HG03039 (cell line): ENCODE results near the gene UBA52.
"Not testable (repeated sequence)": the region's sequence is repeated elsewhere in the genome, so short reads cannot be mapped to it uniquely, and the experiment has no call there.

ENCODE experiments used
- ATAC-seq: cut with Tn5 transposase; IDR thresholded peaks from one replicate; pipeline ENCODE4 v1.9.1; 2021; ENCODE audit warnings: mild to moderate bottlenecking, moderate library complexity; ENCODE audit not compliant: unreplicated experiment

Gene UBA52

DNA sequence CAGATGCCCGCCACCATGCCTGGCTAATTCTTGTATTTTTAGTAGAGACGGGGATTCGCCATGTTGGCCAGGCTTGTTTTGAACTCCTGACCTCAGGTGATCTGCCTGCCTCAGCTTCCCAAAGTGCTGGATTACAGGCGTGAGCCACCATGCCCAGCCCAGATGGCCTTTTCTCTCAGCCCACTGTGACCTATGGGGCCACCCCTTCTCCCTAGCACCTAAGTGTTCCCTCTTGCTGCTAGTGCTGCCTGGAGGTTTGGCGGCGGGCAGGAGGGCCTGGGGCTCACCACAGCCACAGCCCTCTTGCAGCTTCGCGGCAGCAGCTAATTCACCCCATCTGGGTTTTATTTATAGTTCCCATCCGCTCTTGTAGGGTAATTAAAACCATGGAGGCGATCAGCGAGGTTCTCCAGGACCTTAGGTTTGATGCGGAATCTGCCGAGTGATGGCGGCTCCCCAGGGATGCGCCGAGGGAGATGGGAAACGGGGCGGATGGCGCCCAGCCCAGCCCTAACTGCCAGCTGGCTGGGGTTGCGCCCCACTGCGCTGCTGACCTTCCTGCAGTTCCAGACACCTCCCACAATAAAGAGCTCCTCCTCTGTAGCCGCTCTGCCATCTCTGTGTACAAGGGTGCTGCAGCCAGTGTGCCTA lies 20.2 kb downstream of the UBA52 start:
- no peak for ATAC-seq

DNA sequence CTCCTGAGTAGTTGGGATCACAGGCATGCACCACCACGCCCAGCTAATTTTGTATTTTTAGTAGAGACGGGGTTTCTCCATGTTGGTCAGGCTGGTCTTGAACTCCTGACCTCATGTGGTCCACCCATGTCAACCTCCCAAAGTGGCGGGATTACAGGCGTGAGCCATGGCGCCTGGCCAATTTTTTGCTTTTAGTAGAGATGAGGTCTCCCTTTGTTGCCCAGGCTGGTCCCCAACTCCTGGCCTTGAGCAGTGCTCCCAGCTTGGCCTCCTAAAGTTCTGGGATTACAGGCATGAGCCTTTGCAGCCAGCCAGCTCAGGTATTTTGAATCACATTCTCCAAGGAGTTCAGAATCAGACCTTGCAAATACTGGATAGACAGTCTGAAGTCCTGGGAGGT lies 21.1 kb downstream of the UBA52 start:
- ATAC-seq = not testable (repeated sequence)

DNA sequence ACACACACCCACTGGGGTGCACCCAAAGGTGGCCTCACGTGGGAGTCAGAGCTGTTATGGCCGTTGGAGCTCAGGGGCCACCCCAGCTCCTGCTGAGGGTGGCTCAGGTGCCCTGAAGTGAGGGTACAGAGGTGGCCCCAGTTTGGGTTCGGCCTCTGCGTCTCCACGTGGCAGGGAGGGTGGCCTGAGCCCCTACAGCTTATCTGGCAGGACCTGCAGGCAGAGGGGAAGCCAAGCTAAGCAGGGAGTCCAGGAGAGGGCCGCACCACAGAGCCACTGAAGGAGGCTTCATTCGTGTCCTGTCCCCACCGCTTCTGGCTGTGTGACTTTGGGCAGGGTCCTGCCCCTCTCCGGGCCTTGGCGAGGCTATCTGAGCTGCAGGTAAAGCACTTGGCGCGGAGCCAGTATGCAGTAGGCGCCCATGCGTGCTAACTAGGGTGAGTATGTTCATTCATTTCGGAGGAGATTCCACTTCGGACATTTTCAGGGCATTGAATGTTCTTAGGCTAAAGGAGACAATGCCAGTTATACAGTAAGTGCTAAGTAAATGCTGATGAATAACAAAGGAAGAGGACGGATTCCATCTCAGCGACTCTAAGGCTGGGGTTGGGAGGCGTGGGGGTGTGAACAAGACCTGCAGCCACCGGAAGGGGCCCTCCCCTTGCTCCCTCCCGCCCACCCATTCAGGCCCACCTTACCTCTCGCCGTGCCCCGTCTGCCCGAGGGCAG lies 21.9 kb downstream of the UBA52 start:
- ATAC-seq = no peak

DNA sequence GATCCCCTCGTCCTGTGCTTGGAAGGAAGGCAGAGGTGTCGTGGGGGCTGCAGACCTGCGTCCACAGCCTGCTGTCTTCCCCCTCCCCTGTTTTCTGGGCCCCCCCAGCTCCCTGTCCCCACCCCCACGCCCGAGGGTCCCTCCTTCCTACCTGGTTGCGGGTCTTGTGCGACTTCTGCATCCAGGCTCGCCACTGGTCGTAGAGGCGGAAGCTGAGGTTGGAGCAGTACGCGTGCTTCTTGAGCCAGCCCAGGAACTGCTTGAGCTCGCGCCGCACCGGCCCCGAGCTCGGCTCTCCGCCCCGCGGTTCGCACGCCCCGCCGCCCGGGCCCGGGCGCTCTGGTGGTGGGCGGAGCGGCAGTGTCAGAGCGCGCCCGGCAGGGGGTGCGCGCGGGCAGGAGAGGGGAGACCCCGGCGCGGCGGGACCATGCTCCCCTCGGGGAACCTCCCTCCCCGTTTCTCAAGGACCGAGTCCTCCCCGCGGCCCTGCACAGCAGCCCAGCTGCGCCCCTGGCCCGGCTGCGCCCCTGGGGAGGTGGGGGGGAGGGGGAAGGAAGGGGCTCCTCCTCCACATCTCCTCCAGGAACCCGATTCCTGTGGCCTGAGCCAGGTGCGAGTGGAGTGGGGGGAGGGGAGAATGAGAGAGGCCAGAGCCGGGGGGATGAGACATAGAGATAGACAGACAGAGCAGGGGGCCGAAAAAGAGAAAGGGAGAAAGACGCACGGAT lies 22.6 kb downstream of the UBA52 start:
- peak; percentile 47 for ATAC-seq

DNA sequence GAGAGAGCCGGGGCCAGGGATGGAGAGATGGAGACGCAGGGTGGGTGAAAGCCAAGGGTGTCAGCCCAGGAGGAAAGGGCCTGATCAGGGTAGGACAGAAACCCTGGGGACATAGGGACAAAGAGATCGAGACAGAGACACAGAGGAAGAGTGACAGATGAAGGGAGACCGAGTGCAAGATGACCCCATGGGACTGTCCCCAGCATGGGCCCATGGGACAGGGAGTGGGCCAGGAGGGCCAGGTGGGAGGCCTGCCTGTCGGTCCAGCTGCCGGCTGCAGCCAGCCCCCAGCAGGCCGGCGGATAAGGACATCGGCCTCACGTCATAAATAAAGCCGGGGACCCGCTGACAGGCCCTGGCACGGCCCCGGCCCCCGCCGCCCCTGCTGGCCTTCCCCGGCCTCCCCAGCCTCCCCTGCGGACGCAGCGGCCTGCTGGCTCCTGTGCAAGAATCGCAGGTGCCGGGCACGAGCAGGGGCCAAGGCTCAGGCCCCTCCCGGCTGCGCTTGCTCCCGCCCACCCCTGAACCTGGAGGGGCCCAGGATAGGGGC lies 23.2 kb downstream of the UBA52 start:
- no peak for ATAC-seq

DNA sequence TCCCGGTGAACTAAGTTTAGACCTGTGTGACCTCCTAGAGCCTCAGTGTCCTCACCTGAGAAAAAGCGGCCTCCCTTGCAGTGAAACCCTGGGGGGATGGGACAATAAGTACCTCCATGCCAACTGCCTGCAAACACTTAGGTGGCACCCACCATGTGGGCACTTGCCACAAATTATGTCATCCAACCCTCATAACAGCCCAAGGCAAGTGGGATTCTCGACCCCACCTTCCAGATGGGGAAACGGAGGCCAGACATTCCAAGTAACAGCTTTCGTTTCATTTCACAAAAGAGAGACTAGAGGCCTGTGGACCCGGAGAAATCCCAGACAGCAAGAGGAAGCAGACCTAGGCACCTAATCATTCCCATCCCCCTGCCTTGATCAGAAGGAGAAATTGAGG lies 23.8 kb downstream of the UBA52 start:
- ATAC-seq = no peak

DNA sequence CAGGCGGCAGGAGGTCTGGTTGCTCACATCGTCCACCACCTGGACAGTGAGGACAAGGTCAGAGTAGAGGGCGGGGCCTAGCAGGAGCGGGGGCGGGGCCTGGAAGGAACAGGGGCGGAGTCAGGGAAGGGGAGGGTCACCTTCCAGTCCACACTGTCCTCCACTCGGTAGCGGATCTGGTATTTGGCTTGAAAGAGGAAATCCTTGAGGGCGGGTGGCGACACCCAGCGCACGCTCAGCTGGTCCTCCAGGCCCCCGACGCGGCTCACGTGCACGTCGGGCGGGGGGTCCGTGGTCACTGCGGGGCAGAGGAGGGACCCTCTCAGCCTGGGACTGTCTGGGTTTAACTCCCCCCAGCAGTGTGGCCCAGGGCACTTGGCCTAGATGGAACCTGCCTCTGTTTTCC lies 25.1 kb downstream of the UBA52 start:
- ATAC-seq = no peak

DNA sequence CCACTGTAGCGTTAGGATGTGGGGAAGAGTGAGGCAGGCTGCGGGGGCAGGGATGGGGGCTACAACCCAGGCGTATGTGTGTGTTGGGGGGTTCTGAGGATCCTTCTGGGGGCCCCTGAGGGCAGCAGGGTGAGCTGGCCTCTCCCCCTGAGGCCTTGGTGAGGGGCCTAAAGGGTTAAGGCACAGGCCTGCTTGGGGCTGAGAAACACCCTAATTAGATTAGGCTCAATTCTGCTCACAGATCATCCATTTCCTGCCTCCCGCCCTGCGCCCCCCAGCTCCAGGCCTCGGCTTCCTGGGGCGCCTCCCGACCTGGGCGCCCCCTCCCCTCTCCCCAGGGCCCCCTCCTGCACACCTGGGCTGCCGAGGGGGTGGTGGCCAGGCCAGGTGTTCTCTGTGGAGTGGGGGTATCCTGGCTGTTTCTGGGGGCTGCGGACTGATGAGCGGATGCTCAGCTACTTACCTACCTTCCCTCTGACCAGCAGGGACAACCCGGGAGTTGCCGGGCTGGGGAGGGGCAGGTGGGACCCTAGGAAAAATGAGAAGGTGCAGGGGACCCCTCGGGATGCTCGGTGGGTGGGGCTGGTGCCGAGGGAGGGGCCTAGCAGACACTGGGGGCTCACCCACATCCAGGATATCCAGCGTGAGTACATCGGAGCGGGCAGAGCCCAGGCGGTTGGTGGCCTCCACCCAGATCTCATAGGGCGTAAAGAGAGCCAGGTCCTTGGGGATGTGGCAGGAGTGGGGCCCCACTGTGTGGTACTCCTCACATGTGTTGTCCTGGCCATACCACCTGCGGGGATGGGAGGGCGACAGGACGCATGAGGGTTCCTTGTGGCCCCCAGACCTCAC lies 26.4 kb downstream of the UBA52 start:
- ATAC-seq = no peak

DNA sequence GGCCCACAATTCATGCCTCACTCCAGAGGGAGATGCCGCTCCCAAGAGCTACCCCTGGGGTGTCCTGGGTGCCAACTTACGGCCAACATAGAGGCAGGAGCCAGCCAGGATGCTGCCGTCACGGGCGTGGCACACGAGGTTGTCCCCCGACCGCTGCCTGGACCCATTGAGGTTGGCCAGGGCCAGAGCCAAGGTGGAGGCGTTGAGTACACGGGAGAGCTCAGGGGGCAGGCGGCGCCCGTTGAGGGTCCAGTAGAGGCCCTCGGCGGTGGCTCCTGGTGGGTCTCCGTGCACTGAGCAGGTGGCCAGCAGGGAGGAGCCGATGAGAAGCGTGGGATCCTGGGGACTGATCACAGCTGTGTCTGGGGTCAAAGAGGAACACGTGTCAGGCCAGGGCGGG lies 27.8 kb downstream of the UBA52 start:
- ATAC-seq = no peak

DNA sequence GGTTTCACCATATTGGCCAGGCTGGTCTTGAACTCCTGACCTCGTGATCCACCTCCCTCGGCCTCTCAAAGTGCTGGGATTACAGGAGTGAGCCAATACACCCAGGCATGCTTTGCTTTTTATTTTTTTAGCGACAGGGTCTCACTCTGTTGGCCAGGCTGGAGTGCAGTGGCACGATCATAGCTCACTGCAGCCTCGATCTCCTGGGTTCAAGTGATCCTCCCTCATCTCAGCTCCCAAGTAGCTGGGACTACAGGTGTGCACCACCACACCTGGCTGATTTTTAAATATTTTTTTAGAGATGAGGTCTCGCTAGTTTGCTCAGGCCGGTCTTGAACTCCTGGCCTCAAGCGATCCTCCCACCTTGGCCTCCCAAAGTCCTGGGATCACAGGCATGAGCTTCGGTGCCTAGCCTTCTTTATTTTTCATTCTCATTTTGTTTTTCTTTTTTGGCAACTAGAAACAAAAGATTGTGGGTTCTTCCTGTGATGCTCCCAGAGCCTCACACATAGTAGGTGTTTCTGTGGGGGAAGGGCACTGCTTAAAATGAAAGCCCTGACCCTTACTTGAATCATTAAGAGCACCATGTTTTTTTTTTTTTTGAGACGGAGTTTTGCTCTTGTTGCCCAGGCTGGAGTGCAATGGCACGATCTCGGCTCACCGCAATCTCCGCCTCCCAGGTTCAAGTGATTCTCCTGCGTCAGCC lies 29.2 kb downstream of the UBA52 start:
- ATAC-seq = not testable (repeated sequence)

DNA sequence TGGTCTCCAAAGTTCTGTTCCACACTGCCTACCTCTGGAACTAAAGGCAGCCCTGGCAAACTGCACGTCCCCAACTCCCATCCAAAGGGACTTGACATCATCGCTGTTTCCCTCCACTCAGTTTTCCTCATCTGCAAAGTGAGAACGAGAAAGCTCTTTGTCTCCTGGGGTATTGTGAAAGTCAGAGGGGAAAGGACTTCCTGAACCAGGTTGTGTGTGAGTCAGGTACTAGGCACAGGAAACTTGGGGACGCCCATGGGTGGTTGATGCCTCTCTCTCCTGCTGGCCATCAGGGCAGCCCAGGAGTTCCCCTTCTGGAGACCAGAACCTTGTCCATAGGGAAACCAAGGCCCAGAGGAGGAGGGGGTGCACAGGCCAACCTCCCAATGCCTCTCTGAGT lies 30.2 kb downstream of the UBA52 start:
- ATAC-seq = no peak

DNA sequence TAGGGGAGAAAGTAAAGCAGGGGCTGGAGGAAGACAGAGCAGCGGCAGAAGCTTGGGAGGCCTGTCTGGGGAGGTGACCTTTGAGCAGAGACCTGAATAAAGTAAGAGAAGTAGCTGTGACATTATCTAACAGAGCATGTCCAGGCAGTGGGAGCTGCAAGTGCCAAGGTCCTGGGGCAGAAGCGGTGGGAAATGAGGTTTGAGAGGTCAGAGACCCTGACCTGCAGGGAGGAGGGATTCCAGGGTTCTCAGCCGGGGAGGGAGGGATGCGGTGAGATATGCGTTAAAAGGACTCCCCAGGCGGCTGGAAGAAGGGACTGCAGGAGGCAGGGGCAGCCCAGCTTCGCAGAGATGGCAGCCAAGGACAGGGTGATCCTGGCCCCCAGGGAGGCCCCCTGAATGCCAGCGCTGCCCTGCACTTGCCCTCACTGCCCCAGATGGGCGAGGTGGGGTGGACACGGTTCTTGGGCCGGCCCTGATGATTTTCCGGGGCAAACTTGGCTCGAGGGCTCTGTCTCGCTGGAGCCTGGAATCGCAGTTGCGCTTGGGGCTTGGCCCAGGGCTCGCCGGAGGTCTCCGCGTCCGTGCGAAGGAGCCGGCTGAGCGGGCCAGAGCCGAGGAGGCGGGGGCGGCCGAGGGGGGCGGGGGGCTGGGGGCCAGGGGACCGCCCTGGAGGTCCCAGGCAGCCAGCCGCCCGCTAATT lies 31.7 kb downstream of the UBA52 start:
- ATAC-seq = no peak

DNA sequence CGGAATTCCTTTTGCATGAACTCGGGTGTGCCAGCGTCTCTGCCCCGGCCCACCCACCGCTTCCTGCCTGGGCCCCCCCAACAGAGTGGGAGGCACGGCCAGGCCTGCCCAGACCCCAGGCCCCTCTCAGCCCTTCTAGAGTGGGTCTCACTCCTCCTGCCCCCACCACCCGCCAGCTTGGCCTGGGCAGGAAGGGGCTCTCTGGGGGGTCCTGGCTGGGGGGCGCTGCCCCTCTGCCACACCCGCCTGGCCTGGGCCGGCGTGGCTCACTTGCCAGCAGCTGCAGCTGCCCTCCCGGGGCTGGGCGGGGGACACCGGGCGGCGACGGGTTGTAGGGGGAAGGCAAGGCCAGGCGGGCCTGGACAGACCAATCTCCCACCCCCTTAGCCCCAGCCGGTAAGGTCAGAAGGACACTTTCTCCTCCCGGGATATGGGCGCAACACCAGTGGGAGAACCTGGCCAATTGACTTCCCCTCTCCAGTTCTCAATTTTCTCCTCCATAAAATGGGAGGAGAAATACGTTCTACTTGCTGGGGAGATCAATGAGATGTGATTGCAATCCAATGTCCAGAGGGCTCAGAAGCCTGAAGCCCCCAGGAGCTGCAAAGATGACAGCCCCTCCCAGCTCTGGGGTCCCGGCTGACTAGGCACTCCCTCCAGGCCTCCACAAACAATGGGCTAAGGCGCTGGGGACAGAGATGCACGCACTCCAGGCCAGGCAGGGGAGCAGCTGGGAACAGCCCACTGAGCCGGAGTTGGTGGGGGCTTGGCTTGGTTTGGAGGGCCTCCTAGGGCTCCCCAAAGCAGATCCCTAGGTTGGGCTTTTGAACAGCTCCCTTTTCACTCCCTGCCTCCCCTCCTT lies 32.5 kb downstream of the UBA52 start:
- ATAC-seq = no peak

DNA sequence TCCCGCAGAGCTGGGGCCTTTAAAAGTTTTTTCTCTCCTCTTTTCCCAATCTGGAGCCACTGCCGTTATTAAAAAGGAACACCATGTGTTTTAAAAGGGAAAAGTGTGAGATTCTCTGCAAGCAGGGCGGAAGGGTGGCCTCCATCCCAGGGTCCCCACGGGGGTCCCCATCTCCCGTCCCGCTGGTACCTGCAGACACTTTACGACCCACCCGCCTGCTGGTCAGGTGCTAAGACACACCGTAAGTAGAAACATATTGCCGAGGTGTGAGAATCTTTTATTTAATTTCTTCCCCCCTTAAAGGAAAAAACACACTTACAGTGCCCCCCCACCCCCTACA lies 33.1 kb downstream of the UBA52 start:
- ATAC-seq = no peak

DNA sequence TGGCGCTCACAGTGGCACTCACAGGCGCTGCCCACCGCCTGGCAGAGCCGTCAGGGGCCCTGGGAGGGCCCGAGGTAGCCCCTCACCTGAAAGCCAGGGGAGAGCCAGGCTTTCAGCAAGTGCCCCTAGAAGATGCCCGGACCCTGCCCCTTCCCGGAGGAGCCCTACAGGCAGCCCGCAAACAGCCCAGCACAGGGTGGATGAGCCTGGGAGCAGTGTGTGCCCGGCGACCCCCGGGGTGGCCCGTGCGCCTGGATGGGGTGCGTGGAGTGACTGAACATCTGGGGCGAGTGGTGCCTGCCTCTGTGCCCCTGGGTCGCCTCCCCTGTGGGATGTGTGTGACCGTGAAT lies 33.5 kb downstream of the UBA52 start:
- no peak for ATAC-seq

DNA sequence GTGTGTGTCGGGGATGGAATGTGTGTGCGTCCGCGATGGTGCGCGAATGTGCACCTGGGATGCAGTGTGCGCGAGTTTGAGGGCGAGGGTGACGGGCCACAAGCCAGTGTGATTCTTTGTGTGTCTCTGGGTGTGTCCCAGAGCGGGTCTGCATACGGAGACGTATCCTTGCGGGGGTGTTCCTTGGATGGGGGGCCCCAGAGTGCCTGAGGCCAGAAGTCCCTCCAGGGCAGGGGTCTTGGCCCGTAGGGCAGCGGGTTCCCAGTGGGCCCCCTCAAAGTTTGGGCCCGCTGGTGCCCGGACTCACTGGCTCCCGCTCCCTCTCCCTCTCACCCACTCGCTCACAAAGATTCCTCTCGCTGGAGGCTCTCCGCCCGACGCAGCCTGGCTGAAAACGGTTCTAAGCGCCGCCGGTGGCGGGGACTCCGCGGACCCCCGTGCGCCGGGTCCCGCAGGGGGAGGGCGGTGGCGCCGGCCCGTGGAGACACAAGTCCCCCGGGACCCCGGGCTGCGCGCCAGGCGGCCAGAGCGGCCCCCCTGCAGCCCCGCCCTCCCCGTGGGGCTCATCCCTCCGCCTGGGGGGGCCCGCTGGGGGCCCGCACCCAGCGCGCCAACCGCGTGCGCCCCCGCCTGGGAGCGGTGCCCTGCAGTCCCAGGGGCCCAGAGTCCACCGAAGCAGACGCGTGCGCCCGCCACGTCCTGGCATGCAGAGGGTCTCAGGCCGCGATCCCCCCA lies 34.1 kb downstream of the UBA52 start:
- no peak for ATAC-seq

DNA sequence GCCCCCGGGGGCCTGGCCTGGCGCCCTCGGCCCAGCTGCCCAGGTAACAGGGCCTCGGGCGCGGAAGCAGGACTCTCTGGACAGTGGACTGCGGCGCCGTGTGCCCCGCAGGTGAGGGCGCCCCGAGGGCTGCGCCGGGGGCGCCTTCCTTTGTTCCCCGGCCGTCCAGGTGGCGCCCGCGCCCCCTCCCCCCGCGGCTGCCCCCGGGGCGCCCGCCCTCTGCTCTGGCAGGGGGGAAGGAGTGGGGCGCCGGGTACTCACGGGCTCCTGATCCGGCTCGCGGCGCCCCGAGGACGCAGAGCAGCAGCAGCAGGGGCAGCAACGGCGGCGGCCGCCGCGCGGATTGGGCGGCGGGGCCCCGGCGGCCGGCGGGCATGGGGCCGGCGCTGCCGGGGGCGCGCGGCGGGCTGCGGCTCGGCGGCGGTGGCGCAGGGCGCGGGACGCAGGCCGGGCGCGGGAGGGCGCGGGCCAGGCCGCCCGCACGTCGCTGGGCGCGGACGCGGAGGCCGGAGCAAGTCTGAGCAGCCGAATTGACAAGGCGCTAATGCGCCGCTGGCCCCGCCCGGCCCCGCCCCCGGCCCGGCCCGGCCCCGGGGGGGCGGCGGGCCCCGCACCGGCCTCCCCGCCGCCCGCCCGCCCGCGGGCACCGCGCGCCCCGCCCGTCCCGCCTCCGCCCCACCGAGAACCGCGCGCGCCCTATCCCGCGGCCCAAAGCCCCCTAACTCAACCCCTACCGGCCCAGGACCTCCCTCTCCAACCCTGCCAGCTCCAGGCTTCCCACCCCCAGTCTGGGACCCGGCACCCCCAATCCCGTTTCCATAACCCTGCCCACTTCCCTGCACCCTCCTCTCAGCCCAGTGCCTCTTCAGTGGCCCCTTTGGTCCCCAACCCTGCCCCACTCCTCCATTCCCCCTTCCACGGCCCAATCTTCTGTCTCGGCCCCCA lies 34.9 kb downstream of the UBA52 start, which contains the start of gene CRLF1:
Gene CRLF1 (minus strand): TSS at position 519 of the 945 bp plus-strand sequence. CDS start 143 bp downstream, at position 376.
- ATAC-seq = no peak
